ENCODE data around the gene TMEM151A.

Gene TMEM151A

DNA sequence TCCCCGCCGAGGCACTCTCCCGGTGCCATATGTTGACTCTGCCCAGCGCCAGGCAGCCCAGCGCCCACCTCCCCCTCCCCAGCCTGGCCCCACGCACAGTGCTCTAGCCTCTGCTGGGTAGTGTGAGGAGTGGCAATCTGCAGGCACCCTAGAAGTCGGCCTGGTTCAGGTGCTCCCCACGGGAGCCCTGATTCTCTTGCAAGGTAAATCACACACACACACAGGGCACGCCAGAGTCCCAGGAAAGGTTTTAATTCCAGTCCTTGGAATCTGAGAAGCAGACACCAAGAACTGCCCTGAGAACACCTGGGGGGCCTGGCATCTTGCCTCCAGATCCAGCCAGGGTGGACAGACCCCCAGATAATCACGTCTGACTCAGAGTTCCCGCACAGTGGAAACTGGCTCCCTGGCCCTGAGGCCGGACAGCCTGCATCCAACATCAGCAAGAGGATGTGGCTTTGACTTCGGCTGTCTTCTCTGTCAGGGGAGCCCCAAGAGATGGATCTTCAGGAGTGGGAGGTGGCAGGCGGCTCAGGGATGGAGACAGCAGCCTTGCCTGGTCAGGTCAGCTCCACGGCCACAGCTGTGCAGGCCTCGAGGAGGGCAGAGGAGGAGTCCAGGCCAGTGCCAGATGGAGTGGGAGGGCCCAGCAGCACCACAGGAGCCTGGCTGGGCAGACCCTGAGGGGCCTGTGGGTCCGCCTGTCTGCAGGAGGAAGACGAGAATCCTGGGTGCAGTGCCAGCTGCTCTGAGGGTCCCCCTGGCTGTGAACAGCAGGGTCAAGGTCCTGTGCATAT, 45.6 kb downstream of the TMEM151A start:
- peak; percentile 47 for DNase-seq (ENCODE audit: low read depth)

- DNase-seq (ENCODE audit: low read depth): no peak
Measured at GRCh38 chr11:66338276-66339161, 46.8 kb downstream of the TMEM151A start.

DNA sequence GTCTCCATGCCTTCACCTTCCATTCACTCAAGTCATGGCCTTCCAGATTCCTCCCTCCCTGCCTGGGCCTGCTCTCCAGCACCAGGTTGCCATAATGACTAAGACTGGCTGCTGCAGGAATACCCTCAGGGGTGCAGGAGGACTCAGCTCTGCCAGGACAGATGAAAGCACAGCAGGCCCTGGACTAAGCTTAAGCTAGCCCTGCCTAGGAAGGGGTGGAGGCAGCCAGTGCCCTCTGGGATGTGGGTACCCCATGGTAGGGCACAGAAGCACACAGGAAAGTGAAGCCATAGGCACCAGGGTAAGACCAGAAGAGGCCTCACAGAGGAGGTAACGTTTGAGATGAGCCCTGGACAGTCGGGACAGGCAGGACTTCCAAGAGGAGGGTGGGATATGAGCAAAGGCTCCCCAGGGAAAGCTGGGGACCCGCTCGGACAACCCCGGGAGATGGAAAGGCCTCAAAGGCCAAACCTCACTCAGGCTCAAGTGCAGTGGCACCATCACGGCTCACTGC, 47.5 kb downstream of the TMEM151A start:
- DNase-seq (ENCODE audit: low read depth): no peak

GRCh38 chr11:66339686-66340483, 48.2 kb downstream of the TMEM151A start:
- DNase-seq (ENCODE audit: low read depth): no peak

GRCh38 chr11:66340596-66341501, 49.2 kb downstream of the TMEM151A start:
- DNase-seq (ENCODE audit: low read depth): no peak

DNA sequence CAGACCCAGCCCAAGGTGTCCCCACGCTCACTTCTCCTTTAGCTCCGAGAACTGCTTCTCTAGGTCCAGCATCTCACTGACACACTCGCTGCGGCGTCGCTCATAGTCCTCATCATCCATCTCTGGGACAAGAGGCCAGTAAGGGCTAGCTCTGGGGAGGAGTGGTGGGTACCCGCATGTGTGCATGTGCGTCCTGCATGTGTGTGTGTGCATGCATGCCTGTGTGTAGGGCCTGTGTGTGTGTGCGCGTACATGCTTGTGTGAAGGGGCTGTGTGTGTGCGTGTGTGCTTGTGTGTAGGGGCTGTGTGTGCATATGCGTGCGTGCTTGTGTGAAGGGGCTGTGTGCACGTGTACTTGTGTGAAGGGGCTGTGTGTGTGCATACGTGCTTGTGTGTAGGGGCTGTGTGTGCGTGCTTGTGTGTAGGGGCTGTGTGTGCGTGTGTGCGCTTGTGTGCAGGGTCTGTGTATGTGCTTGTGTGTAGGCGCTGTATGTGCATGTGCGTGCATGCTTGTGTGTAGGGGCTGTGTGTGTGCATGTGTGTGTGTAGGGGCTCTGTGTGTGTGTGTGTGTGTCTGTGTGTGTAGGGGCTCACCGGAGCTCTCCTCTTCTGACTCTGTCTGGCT, 49.9 kb downstream of the TMEM151A start:
- no peak for DNase-seq (ENCODE audit: low read depth)

GRCh38 chr11:66343176-66343575, 51.5 kb downstream of the TMEM151A start:
- DNase-seq (ENCODE audit: low read depth): peak; percentile 22

DNA sequence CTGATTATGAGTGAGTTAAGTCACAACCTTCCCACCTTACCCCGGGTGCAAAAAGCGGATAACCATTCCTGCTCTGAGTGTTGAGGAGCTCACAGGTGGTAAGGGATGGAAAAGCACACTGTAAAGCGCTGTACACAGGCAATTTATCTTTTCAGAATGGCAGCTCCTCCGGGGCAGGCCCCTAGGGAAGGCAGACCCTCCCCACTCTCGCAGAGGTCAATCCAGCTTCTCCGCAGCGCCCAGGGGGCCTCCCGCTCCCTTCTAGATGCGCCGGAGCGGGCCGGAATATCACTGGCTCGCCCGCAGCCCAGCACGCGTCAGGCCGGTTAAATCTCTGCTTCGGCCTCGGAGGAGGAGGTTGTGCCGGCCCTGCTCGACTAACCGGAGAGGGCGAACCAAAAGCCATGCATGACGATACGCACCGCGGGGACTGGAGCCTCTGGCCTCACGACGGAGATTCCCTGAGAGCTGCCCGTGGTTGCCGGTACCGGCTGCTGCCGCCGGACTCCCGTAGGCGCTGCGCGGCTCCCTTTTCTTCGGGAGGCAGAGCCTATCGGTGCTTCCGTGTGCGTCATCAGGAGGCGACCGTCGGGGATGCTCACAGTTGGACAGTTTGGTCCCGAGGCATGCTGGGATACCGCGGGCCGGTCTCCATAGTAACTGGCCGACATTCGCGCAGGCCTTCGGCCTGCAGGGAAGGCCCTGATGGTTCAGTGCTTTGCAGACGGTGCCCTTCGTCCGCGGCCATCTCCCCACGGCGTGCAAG, 53.0 kb downstream of the TMEM151A start, which contains the start of gene BRMS1:
Gene BRMS1, minus strand, starts transcription at position 555 of the 766 bp plus-strand sequence. CDS start 2,870 bp downstream, outside the sequence.
- peak; percentile 98 for DNase-seq (ENCODE audit: low read depth)

- no peak for DNase-seq (ENCODE audit: low read depth)
Measured at GRCh38 chr11:66345316-66345649, 53.6 kb downstream of the TMEM151A start.
